ENCODE measurements around the gene SPECC1L.

SPECC1L gene

DNA sequence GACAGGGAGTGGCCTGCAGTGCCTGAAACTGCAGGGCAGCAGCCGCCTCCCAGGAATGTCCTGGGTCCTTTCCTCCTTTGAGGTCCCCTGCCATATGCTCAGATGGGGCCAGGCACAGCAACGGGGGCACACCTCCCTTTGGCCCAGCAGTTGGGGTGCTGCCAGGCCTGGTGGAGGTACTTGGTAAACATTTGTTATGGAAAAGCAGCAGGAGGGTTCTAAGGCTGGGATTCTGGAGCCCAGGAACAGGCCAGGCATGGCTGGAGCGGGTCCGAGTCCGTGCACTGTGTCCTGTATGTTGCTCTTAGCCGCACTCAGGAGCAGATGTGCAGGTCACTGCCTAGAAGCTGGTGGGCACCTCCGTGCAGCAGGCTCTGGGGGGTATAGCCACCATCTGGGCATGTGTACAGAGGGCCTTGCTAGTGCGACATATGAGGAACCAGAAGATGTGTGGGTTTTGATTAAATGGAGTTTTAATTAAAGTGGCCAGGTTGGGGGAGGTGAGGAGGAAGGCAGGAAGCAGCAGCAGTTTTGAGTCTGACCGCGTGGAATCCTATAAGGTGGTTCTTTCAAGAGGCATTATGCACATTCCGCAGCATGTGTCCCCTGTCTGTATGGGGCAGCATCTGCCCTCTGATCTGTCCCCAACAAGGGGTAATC is 158.2 kb downstream of the SPECC1L start:
- no peak for DNase-seq (ENCODE audit: low read depth)

DNA sequence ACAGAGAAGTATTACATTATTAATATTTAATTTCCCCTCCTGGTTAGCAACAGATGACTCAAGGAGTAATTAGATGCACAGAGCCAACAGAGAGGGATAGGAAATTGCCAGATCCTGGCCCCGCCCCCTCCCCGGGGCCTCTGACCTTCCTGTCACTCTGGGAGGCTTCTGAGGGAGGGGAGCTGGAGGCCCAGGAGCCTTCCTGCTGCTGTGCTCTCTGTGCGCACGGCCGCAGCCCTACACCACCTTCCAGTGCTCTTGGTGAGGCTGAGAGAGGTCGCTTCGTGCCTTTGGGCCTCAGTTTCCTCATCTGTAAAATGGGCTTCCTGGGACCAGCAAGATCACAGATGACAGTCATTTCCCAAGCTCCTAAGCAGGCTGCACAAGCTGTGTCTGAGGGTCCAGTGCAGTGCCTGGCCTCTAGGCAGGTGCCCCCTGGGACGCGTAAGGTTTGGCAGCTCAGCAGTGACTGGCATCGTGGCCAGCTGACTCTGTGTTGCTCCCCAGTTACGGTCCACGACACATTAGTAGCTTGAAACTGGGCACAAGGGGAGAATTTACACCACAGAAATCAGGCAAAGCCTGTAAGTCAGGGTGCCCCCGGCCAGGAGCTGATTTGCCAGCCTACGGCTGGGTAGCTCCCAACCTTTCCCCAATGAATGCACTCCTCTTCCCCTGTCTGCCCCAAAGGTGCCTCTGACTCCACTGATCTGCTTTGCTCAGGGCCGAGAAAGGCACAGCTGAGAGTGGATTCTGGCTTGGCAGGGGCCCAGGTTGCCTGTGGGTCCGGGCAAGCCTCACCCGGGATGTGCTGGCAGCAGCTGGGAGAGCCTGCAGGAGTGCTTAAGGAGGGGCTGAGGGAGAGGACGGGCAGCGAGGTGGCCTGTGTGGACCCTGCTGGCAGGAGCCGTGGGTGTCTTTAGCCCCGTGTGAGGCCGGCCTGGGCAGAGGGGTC is 159.1 kb downstream of the SPECC1L start:
- peak; percentile 68 for DNase-seq (ENCODE audit: low read depth)

DNA sequence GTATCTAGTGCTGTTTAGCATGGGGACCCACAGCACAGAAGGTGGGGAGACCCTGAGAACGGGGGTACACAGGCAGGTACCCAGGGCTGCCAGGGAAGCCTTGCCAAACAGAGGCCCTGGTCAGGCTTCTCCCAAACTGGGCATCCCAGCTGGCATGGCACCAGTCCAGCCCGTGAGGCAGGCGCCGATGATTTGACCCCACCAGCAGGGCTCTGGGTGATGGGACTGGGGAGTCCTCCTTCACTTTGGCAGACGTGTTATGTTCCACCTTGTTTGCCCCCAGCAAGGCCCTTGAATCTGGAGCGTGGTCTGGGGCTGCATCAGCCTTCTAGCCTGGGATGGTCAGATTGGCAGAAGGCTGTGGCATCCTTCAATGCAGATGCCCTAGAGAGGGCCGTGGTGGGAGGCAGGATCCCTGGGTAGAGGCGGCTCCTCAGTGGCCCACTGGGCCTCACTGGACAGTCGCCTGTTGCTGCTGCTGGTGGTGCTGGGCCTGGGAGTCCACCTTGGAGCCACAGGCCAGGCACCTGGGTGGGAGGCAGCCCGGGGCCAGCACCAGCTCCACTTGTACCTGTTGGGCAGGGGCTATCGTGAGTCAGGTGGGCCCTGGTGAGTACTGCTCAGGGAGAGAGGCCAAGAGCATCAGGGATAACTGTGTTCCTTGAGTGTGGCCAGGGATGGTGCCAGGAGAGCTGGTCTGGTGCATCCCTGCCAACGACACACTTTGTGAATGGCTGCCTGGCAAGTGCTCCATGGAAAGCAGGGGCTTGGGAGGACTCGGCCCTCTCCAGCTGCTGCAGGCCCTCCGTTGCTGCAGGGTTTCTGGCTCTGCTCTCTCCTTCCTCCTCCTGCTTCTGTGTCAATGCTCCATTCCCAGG is 160.0 kb downstream of the SPECC1L start:
- DNase-seq (ENCODE audit: low read depth): no peak

DNA sequence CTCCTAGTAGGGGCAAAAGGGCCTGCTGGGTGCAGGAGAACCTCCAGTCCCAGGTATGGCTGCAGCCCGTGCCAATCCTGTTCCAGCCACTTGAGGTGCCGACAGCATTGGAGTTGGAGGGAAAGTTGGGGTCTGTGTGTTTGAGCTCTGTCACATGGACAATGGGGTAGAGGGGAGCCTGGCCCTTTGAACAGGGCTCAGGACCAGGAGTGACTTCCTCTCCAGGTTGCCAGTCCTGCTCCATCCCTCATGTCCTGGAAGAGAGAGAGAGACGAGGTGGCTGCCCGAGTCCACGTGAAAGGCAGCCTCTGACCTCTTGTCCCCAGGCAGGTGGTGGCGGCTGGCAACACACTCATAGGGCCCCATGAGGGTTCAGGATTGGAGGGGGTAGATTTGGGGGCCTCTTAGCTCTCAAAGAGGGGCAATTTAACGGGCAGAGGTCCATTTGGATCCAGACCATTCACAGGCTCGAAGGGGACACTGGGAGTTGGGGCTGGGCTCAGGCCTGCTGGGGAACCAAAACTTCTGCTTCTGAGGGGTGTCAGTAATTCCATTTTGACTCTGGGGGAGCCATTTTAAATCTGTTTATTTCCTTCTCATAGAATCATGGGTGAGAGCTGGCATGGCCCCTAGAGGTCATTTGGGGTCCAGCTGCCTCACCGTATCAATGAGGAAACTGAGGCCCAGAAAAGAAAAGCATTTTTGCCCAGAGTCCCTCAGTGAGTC is 160.8 kb downstream of the SPECC1L start:
- DNase-seq (ENCODE audit: low read depth): no peak

- DNase-seq (ENCODE audit: low read depth): peak; percentile 38
These were observed 161.6 kb downstream of the SPECC1L start for GRCh38 chr22:24432059-24432853.

DNA sequence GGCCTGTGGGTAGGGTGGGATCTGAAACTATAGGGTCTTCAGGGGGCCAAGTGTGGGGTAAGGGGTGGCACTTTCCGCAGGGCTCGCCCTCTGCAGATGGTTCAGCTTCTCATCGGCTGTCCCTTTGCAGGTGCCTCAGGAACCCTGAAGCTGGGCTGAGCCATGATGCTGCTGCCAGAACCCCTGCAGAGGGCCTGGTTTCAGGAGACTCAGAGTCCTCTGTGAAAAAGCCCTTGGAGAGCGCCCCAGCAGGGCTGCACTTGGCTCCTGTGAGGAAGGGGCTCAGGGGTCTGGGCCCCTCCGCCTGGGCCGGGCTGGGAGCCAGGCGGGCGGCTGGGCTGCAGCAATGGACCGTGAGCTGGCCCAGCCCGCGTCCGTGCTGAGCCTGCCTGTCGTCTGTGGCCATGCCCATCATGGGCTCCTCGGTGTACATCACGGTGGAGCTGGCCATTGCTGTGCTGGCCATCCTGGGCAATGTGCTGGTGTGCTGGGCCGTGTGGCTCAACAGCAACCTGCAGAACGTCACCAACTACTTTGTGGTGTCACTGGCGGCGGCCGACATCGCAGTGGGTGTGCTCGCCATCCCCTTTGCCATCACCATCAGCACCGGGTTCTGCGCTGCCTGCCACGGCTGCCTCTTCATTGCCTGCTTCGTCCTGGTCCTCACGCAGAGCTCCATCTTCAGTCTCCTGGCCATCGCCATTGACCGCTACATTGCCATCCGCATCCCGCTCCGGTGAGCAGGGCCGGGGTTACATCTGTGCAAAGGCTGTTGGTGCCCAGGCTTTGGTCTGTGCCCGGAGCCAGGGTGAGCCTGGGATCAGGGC is 162.6 kb downstream of the SPECC1L start:
- DNase-seq (ENCODE audit: low read depth): no peak

GRCh38 chr22:24433828-24434470 is 163.3 kb downstream of the SPECC1L start:
- no peak for DNase-seq (ENCODE audit: low read depth)

DNA sequence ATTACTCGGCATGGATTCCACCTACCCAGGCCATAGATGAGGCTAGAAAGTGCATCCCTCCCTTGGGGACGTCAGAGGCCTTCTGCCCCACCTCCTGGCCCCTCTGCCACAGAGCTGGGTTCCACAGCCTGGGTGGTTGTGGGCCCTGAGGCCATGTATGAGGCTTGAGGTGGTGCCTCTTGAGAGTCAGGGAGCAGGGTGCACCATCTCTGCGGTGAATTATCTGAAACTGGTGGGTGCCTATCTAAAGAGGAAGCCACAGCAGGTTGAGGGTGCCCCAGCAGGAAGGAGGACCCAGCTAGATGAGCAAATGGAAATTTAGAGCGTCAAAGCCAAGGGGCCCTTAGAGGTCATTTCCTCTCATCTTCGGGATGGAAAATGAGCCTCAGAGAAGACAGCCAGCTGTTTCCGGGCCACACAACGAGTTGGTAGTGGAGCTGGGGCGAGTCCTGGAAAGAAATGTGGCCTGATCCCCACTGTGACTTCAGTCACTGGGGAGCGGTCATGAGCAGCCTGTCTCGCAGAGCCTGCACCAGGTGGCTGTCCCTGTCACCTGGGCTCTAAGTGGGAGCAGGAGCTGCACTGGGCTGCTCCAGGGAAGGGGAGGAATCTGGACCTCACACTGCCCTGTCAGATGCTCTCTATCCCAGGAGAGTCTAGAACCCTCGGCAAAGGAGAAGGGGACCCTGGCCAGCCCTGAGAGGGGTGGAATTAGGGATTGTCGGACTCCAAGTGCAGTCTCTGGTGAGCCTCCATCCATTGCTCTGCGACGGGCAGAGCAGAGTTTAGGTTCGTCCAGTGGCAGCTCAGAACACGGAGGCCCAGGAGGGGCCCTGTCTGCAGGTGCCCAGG is 164.1 kb downstream of the SPECC1L start:
- DNase-seq (ENCODE audit: low read depth): peak; percentile 61

GRCh38 chr22:24435323-24435645 is 164.7 kb downstream of the SPECC1L start:
- DNase-seq (ENCODE audit: low read depth): no peak

GRCh38 chr22:24435861-24436371 is 165.3 kb downstream of the SPECC1L start:
- DNase-seq (ENCODE audit: low read depth): no peak

- no peak for DNase-seq (ENCODE audit: low read depth)
These were observed 165.9 kb downstream of the SPECC1L start for GRCh38 chr22:24436553-24436952.

DNA sequence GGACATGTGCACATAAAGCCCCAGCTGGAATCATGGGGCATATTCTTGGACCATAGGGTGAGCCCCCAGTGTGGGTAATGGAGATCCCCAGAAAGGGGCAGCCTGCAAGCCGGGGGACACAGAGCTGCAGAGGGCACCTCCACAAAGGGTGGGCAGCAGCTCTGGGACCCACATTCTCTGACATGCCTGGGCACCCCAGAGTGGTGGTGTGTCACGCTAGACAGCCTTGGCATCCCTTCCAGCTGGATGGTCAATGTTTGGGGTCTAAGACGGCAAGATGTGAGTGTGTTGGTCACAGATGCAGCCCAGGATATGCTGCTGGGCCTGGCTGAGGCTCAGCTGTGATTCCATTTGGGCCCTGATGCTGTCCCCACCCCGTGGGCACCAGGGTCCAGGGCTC is 166.5 kb downstream of the SPECC1L start:
- DNase-seq (ENCODE audit: low read depth): no peak

DNA sequence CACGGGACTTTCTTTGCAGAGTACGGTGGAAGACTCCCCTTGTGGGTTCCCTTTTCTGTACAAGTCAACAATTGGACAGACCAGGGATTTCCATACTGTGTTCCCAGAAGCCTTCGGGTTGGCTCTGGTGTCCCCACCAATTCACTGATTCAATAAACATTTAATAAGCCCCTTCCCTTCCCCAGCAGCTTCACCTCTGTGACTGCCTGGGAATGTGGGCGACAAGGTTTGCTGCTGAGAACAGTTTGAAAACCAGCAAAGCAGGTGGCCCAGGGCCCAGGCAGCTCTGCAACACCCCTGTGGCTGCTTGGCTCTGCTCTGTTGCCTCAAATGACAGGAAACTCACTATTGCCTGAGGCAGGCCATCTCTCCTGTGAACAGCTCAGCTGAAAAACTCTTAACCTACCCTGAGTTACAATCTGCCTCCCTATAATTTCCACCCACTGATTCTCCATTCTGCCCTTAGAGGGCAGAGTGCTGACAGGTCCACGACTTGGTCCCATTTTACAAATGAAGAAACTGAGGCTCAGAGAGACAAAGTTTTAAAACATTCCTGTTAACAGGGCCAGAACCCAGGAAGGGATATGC is 167.2 kb downstream of the SPECC1L start:
- DNase-seq (ENCODE audit: low read depth): no peak

GRCh38 chr22:24440270-24440717 is 169.7 kb downstream of the SPECC1L start:
- DNase-seq (ENCODE audit: low read depth): no peak

GRCh38 chr22:24440718-24441405 is 170.2 kb downstream of the SPECC1L start:
- no peak for DNase-seq (ENCODE audit: low read depth)

DNA sequence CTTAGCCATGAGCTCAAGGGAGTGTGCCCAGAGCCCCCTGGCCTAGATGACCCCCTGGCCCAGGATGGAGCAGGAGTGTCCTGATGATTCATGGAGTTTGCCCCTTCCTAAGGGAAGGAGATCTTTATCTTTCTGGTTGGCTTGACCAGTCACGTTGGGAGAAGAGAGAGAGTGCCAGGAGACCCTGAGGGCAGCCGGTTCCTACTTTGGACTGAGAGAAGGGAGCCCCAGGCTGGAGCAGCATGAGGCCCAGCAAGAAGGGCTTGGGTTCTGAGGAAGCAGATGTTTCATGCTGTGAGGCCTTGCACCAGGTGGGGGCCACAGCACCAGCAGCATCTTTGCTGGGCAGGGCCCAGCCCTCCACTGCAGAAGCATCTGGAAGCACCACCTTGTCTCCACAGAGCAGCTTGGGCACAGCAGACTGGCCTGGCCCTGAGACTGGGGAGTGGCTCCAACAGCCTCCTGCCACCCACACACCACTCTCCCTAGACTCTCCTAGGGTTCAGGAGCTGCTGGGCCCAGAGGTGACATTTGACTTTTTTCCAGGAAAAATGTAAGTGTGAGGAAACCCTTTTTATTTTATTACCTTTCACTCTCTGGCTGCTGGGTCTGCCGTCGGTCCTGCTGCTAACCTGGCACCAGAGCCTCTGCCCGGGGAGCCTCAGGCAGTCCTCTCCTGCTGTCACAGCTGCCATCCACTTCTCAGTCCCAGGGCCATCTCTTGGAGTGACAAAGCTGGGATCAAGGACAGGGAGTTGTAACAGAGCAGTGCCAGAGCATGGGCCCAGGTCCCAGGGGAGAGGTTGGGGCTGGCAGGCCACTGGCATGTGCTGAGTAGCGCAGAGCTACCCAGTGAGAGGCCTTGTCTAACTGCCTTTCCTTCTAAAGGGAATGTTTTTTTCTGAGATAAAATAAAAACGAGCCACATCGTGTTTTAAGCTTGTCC is 171.0 kb downstream of the SPECC1L start:
- no peak for DNase-seq (ENCODE audit: low read depth)

All from activated T-cell treated with anti-CD3 and anti-CD28 coated beads for 48 hours (primary cell).